ENCODE measurements around the gene PTGR3. TPM values are rescaled to one million over a fixed set of nuclear protein-coding genes. Genes with fewer than 3 reads are reported as not detected.
A peak's percentile ranks its signal among the peaks of the same experiment; 100 is the strongest.

Gene PTGR3
- total and polyA plus RNA-seq, 2 donors (not counting 1 experiment from before 2014, with no cell fraction given), result 27.5 to 30.2 TPM

DNA sequence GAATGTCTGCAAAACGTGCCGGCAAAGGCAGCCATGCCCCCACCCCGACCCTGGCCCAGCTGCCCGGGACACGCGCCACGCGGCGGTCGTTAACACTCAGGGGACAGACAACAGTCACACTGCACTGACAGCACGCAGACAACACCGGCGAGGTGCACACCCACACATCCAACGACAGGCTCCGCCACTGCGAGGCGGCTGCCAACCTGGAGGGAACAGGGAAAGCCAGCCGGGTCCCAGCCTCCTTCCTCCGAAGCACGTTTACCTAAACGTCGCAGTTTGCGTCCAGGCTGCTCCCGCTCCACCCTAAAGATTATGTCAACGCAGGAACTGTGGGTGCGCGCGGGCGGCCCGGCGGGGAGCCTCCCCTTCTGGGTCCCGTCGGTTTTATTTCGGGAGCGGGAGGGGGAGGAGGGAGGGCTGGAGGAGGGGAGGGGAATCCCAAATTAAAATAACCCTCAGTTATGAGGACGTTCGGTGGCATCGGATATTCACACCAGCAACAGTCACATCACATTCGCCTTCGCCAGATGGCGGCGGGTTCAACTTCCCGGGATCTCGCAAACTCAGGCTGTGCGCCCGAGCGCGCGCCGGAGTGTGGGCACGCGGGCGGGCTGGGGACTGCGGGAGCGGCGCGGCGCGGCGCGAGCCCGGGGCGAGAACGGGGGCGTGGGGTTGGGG, 644 bp downstream of the PTGR3 start:
- peak overlapping the region; percentile 85 for H3K4me2 ChIP-seq (replicated peaks; ENCODE audit: low read depth, low read length, poor library complexity, severe bottlenecking)
- TF ChIP-seq, protein P1, sequence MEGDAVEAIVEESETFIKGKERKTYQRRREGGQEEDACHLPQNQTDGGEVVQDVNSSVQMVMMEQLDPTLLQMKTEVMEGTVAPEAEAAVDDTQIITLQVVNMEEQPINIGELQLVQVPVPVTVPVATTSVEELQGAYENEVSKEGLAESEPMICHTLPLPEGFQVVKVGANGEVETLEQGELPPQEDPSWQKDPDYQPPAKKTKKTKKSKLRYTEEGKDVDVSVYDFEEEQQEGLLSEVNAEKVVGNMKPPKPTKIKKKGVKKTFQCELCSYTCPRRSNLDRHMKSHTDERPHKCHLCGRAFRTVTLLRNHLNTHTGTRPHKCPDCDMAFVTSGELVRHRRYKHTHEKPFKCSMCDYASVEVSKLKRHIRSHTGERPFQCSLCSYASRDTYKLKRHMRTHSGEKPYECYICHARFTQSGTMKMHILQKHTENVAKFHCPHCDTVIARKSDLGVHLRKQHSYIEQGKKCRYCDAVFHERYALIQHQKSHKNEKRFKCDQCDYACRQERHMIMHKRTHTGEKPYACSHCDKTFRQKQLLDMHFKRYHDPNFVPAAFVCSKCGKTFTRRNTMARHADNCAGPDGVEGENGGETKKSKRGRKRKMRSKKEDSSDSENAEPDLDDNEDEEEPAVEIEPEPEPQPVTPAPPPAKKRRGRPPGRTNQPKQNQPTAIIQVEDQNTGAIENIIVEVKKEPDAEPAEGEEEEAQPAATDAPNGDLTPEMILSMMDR (IDR thresholded peaks at IDR 0.05), result no peak
- no peak for TF ChIP-seq EZH2 (IDR thresholded peaks at IDR 0.05; ENCODE audit: borderline replicate concordance, insufficient read depth, low read depth, low read length, poor library complexity, severe bottlenecking)
- peak overlapping the region; percentile 91 for H3K4me3 Mint-ChIP-seq
- peak overlapping the region; percentile 89 for H3K27ac Mint-ChIP-seq
- ATAC-seq (ENCODE audit: low read depth), result no peak
- peaks cover 35 to 49% of the 10 kb centered on the region in 2 donors for H3K4me1 ChIP-seq (ENCODE audit: control insufficient read depth in 2 of 2, insufficient read depth in 2 of 2, low read length in 2 of 2)
- peaks cover 20% of the 10 kb centered on the region for H3K79me2 ChIP-seq (ENCODE audit: control insufficient read depth, insufficient read depth, low read length)
- peak overlapping the region; percentile 84 for H3K9ac ChIP-seq (ENCODE audit: low read length)
- no peaks in the 10 kb centered on the region for H3K36me3 ChIP-seq (replicated peaks in 1 of 2; ENCODE audit: control extremely low read depth in 1 of 2, control insufficient read depth in 1 of 2, extremely low read depth in 1 of 2, insufficient read depth in 2 of 2, low read length in 1 of 2)
- ChIA-PET CTCF (no interaction called here), POLR2A (interaction anchor here (1.0 kb wide), 1 partner anchor 137 kb away, joined by 3 read pairs; no protein-coding TSS in a partner anchor)
- no peaks in the 10 kb centered on the region for H3K9me3 Mint-ChIP-seq (ENCODE audit: insufficient read depth)
- peak overlapping the region; percentile 37 to 90 (median 75) for H3K4me3 ChIP-seq (ENCODE audit: control extremely low read depth in 1 of 5, extremely low read depth in 1 of 5, insufficient read depth in 1 of 5, low read depth in 2 of 5, low read length in 4 of 5)
- peaks cover 0 to 4% (median 0%) of the 10 kb centered on the region in 3 donors for H3K9me3 ChIP-seq (ENCODE audit: control extremely low read depth in 1 of 3, control insufficient read depth in 2 of 3, insufficient read depth in 1 of 3, low read length in 2 of 3)
- H2AFZ ChIP-seq (ENCODE audit: insufficient read depth, low read depth, low read length, poor library complexity, severe bottlenecking), result peak overlapping the region; percentile 92
- under 1% methylated on average over 52 of the region's 65 CpGs for WGBS (ENCODE audit: insufficient coverage)
- H3K4me1 Mint-ChIP-seq, result peaks cover 58% of the 10 kb centered on the region
- DNase-seq, result peak; percentile 63
- H3K27me3 Mint-ChIP-seq, result peaks cover 21% of the 10 kb centered on the region
- H3K27ac ChIP-seq (ENCODE audit: low read length in 2 of 2), result peak overlapping the region; percentile 0 to 56
- intact Hi-C loops (cut with micrococcal nuclease), result loop anchor here (2.0 kb wide), 1 partner anchor 137 kb away; no protein-coding TSS in a partner anchor
- H4K20me1 ChIP-seq (ENCODE audit: control insufficient read depth, insufficient read depth, low read length, poor library complexity, severe bottlenecking), result peaks cover 47% of the 10 kb centered on the region
- peaks cover 0 to 5% (median 2%) of the 10 kb centered on the region in 4 experiments for H3K27me3 ChIP-seq (replicated peaks in 1 of 4; ENCODE audit: control extremely low read depth in 1 of 4, control insufficient read depth in 3 of 4, insufficient read depth in 4 of 4, low read length in 3 of 4)
